Parathyroid adenoma (tissue), 2 donors: ENCODE results near the gene AVPR1B.
A peak's percentile ranks its signal among the peaks of the same experiment; 100 is the strongest.

Experiments used
- H2AFZ ChIP-seq: fragments of 300-600 bp; sonication (generic); one replicate; pipeline ENCODE4 v1.7.0; 2017; ENCODE audit warnings: antibody characterized with exemption, mild to moderate bottlenecking
- H3K27ac ChIP-seq: fragments of 300-600 bp; sonication (generic); one replicate; pipeline ENCODE4 v1.7.0; 2017
- H3K27me3 ChIP-seq: fragments of 300-600 bp; sonication (generic); one replicate; pipeline ENCODE4 v1.7.0; 2017; ENCODE audit warnings: low read length; ENCODE audit not compliant: control insufficient read depth, insufficient read depth
- H3K36me3 ChIP-seq: fragments of 300-600 bp; sonication (generic); one replicate; pipeline ENCODE4 v1.7.0; 2017; ENCODE audit warnings: low read length; ENCODE audit not compliant: control insufficient read depth, insufficient read depth
- H3K4me1 ChIP-seq: fragments of 300-600 bp; sonication (generic); one replicate; pipeline ENCODE4 v1.7.0; 2017; ENCODE audit warnings: control low read depth
- H3K4me2 ChIP-seq: fragments of 300-600 bp; sonication (generic); one replicate; pipeline ENCODE4 v1.7.0; 2017; ENCODE audit warnings: low read length
- H3K4me3 ChIP-seq: fragments of 300-600 bp; sonication (generic); one replicate; pipeline ENCODE4 v1.7.0; 2017; ENCODE audit warnings: low read depth, low read length
- H3K79me2 ChIP-seq: fragments of 300-600 bp; sonication (generic); one replicate; pipeline ENCODE4 v1.7.0; 2017; ENCODE audit warnings: control low read depth
- H3K9ac ChIP-seq: fragments of 300-600 bp; sonication (generic); one replicate; pipeline ENCODE4 v1.7.0; 2017; ENCODE audit warnings: mild to moderate bottlenecking
- H3K9me3 ChIP-seq: fragments of 300-600 bp; sonication (generic); one replicate; pipeline ENCODE4 v1.7.0; 2017; ENCODE audit warnings: low read length; ENCODE audit not compliant: control insufficient read depth
- CTCF ChIP-seq: fragments of 300-600 bp; sonication (generic); IDR thresholded peaks from one replicate; pipeline ENCODE4 v1.7.0; 2017; ENCODE audit warnings: antibody characterized with exemption, mild to moderate bottlenecking
- donor health status: primary hyperparathyroidism.

AVPR1B gene, protein sequence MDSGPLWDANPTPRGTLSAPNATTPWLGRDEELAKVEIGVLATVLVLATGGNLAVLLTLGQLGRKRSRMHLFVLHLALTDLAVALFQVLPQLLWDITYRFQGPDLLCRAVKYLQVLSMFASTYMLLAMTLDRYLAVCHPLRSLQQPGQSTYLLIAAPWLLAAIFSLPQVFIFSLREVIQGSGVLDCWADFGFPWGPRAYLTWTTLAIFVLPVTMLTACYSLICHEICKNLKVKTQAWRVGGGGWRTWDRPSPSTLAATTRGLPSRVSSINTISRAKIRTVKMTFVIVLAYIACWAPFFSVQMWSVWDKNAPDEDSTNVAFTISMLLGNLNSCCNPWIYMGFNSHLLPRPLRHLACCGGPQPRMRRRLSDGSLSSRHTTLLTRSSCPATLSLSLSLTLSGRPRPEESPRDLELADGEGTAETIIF

GRCh38 chr1:206117151-206117948 lies at the start of gene AVPR1B:
AVPR1B (minus strand) TSS chr1:206117388; CDS start chr1:206116890, 498 bp downstream.
- no peaks in the 10 kb centered on the region for H3K9me3 ChIP-seq
- no peaks in the 10 kb centered on the region for H3K79me2 ChIP-seq
- H3K36me3 ChIP-seq = no peaks in the 10 kb centered on the region
- no peaks in the 10 kb centered on the region for H3K27me3 ChIP-seq
- H3K27ac ChIP-seq = no peak within 1 kb of the TSS
- peaks cover 2% of the 10 kb centered on the region for H3K4me1 ChIP-seq
- peak within 1 kb of the TSS; percentile 66 for H2AFZ ChIP-seq
- H3K4me2 ChIP-seq = peak within 1 kb of the TSS; percentile 81
- no peak for TF ChIP-seq CTCF
- peak within 1 kb of the TSS; percentile 35 for H3K4me3 ChIP-seq
- H3K9ac ChIP-seq = no peak within 1 kb of the TSS

DNA sequence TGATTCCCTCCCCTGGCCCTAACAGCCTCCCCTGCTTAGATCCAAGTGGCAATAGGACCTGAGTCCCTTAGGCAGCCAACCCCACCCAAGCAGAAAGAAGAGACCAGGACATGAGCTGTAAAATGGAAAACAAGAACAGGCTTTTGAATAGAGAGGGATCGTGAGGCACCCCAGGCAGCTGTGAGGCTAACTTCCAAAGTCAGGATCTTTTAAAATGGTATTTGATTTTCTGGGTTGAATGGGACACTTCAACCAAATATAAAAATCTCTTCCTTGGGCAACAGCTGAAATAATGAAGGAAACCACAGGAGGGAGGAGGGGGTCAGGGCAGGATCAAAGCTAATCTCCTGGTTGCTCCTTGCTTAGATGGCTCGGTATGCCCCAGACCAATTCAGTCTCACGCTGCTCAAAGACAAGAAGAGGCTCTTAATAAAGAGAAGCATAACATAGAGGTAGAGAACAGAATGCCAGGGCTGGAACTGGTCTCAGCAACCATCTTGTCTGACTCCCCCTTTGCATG lies 28.6 kb upstream of the AVPR1B start:
- Histone ChIP-seq H3K9ac (no peak overlapping the region), H3K27ac (no peak overlapping the region), H3K79me2 (no peaks in the 10 kb centered on the region), H3K36me3 (no peaks in the 10 kb centered on the region), H3K9me3 (no peaks in the 10 kb centered on the region), H3K4me3 (no peak overlapping the region), H2AFZ (no peak overlapping the region), H3K27me3 (no peaks in the 10 kb centered on the region), H3K4me1 (no peaks in the 10 kb centered on the region), H3K4me2 (no peak overlapping the region)
- no peak for TF ChIP-seq CTCF

DNA sequence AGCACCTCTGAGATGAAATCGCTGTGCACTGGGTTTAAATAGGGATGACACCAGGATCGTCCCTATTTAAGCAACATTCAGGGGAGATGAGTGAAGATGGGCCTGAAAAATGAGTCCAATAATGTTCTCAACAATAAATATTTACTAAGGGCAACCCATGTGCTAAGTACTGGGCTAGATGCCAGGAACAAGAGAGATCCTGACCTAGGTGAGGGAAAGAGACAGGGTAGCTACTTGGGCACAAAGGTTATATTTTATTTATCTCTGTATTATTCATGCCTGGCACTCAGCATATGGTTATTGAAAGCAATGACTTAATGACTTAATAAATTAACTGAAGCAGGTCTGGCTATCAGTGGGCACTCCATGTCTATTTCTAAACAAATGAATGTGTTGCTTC lies 27.4 kb upstream of the AVPR1B start:
- Histone ChIP-seq H3K9ac (no peak overlapping the region), H3K4me1 (no peaks in the 10 kb centered on the region), H3K27me3 (no peaks in the 10 kb centered on the region), H3K4me3 (no peak overlapping the region), H2AFZ (no peak overlapping the region), H3K79me2 (no peaks in the 10 kb centered on the region), H3K36me3 (no peaks in the 10 kb centered on the region), H3K27ac (no peak overlapping the region), H3K9me3 (no peaks in the 10 kb centered on the region), H3K4me2 (no peak overlapping the region)
- no peak for TF ChIP-seq CTCF

DNA sequence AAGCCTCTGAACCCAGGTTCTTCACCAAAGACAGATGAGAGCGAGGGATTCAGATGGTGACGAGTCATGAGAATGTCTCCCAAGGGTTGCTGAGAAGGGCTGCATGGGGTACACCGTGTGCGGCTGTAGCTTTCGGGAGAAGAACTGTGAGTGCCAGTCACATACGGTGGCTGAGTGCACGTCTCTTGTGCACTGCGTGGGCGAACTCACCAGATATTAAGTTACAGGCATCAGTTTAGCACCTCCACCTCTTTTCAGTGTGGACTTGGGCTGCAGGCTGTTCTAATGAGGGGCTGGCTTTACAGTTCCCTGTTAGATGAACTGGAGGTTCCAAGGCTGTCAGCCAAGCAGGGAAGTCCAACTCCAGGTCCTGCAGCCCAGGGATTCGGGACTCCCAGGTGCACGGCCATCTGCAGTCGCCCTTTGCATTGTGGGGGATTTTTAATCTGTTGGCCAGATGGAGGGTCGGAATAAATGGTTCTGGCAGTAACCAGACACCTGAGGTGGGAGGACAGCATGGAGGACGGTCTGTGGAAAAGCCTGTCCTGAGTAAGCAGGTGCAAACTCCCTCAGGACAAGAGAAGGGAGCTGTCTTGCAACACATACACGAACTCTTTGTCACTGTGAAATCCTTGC lies 26.5 kb upstream of the AVPR1B start:
- no peak for TF ChIP-seq CTCF
- Histone ChIP-seq H3K36me3 (no peaks in the 10 kb centered on the region), H3K4me2 (no peak overlapping the region), H3K4me3 (no peak overlapping the region), H2AFZ (no peak overlapping the region), H3K9me3 (no peaks in the 10 kb centered on the region), H3K27me3 (no peaks in the 10 kb centered on the region), H3K27ac (no peak overlapping the region), H3K79me2 (no peaks in the 10 kb centered on the region), H3K9ac (no peak overlapping the region), H3K4me1 (no peaks in the 10 kb centered on the region)
